HFF-Myc (cell line): ENCODE results near the gene ELP2.

Source experiments
- DNase-seq: peaks from one replicate; pipeline ENCODE4 v3.0.0-alpha.2; 2011; ENCODE audit warnings: low read depth; ENCODE audit errors: extremely low read depth
- H3K4me3 ChIP-seq: replicated peaks from 2 replicates; pipeline ENCODE4 v1.5.1; 2011; ENCODE audit warnings: low read depth, mild to moderate bottlenecking, control low read depth, low read length
- TF ChIP-seq, protein P1 (sequence below): IDR thresholded peaks from 2 replicates; pipeline ENCODE4 v1.5.1; 2012; ENCODE audit warnings: mild to moderate bottlenecking, low read depth, low read length, control low read depth; ENCODE audit errors: missing control alignments

ELP2 gene

DNA sequence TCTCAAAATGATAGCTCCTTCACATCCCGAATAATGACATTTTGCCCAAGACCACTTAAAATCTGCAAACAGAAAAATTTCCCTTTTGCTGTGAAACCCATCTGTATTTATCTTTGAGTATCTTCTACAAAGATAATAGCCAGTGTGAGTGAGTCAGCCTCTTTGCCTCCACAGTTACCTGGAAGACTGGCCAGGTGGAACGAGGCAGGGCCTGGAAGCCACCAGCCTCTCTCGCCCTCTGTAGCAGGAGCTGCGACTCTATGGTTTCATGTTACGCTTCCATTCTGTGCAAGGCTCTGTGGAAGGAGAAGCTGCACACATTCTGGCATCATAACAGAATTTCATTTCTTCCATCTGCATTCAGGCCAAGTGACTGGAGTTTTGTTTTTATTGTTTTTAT, 9.5 kb downstream of the ELP2 start:
- TF ChIP-seq, protein P1, sequence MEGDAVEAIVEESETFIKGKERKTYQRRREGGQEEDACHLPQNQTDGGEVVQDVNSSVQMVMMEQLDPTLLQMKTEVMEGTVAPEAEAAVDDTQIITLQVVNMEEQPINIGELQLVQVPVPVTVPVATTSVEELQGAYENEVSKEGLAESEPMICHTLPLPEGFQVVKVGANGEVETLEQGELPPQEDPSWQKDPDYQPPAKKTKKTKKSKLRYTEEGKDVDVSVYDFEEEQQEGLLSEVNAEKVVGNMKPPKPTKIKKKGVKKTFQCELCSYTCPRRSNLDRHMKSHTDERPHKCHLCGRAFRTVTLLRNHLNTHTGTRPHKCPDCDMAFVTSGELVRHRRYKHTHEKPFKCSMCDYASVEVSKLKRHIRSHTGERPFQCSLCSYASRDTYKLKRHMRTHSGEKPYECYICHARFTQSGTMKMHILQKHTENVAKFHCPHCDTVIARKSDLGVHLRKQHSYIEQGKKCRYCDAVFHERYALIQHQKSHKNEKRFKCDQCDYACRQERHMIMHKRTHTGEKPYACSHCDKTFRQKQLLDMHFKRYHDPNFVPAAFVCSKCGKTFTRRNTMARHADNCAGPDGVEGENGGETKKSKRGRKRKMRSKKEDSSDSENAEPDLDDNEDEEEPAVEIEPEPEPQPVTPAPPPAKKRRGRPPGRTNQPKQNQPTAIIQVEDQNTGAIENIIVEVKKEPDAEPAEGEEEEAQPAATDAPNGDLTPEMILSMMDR: no peak
- no peak for DNase-seq
- no peak overlapping the region for H3K4me3 ChIP-seq

DNA sequence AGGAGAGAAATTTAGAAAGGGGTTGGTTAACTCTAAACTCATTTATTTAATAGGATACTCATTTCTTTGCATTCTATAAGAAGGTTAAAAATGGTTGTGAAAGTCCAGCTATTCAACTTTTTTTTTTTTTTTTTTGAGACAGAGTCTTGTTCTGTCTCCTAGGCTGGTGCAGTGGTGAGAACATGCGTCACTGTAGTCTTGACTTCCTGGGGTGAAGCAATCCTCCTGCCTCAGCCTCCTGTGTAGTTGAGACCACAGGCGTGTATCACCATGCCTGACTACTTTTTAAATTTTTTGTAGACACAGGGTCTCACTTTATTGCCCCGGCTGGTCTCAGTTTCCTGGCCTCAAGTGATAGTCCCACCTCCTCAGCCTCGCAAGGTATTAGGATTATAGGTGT, 11.9 kb downstream of the ELP2 start:
- H3K4me3 ChIP-seq: no peak overlapping the region
- TF ChIP-seq, protein P1: no peak
- no peak for DNase-seq

DNA sequence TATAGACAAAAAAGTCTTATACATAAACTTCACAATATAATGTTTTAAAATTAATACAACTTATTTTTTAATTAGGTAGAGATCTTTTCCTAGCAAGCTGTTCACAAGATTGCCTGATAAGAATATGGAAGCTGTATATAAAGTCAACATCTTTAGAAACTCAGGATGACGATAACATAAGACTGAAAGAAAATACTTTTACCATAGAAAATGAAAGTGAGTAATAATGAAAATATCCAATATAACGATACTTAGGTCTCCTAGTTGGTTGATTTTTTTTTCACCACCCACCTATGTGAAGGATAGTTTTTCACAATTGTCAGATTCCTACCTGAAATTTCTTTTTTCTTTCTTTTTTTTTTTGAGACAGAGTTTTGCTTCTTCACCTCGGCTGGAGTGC, 13.1 kb downstream of the ELP2 start:
- DNase-seq: no peak
- H3K4me3 ChIP-seq: no peak overlapping the region
- TF ChIP-seq, protein P1: no peak

GRCh38 chr18:36143391-36143790, 13.7 kb downstream of the ELP2 start:
- TF ChIP-seq, protein P1: no peak
- no peak for DNase-seq
- H3K4me3 ChIP-seq: no peak overlapping the region

DNA sequence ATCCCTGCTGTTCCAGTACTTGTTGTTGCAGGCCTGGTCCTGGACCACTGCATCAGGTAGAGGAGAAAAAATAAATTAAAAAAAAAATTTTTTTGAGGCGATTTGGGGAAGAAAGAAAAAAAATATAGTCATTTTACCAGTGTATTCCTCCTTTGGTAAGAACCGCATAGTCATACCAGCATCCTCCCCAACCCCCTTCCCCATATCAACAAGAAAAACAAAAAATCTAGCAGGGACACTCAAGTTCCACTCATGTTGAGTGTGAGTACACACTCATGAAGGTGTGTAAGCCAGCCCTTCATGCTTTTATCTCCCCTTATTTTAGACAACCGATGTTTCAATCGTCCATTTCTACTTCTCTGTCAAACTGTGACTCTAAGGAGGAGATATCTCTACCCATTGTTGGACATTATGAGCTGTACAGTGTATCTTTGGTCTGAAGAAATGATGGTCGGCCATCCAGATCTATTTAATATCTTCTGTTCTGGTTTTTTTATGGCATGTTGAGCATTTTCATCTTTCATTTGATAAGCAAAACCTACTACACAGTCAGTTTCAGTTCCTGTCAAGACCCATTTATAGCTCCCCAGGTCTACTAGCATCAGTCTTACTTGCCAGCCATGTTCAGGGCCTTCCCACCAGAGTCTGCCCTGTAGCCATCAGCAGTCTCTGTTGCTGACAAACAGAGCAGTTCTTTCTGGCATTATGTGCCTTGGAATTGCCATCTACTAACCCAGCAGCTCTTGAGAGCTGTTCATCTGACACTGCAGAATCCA, 20.0 kb downstream of the ELP2 start:
- H3K4me3 ChIP-seq: no peak overlapping the region
- DNase-seq: no peak
- TF ChIP-seq, protein P1: no peak

- TF ChIP-seq, protein P1: no peak
- H3K4me3 ChIP-seq: no peak overlapping the region
- no peak for DNase-seq
Measured at GRCh38 chr18:36152781-36153180, 23.1 kb downstream of the ELP2 start.

DNA sequence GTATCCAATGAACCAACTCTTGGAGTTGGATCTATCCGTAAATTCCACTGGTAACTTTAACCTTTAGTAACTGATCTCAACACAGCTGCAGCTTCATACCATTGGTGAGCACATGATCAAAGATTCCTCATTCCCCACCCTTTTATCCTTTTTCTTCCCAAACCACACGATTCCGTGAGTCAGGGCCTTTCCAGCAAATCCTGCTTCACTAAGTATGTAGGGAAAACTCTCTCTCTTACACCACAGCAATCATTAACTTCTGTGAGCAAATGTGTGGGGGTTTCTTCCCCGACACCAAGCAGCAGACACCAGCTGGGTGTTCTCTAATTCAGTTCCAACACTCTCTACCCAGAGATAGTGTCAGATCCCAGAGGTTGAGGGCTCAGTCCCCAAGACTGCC, 23.5 kb downstream of the ELP2 start:
- peak; percentile 72 for DNase-seq
- TF ChIP-seq, protein P1: no peak
- no peak overlapping the region for H3K4me3 ChIP-seq
